HS-5 (cell line): ENCODE results near the gene ANXA9.

Experiments used
- DNase-seq: peaks from one replicate; pipeline ENCODE4 v3.0.0-alpha.2; 2012; ENCODE audit warnings: low read depth

ANXA9 gene

DNA sequence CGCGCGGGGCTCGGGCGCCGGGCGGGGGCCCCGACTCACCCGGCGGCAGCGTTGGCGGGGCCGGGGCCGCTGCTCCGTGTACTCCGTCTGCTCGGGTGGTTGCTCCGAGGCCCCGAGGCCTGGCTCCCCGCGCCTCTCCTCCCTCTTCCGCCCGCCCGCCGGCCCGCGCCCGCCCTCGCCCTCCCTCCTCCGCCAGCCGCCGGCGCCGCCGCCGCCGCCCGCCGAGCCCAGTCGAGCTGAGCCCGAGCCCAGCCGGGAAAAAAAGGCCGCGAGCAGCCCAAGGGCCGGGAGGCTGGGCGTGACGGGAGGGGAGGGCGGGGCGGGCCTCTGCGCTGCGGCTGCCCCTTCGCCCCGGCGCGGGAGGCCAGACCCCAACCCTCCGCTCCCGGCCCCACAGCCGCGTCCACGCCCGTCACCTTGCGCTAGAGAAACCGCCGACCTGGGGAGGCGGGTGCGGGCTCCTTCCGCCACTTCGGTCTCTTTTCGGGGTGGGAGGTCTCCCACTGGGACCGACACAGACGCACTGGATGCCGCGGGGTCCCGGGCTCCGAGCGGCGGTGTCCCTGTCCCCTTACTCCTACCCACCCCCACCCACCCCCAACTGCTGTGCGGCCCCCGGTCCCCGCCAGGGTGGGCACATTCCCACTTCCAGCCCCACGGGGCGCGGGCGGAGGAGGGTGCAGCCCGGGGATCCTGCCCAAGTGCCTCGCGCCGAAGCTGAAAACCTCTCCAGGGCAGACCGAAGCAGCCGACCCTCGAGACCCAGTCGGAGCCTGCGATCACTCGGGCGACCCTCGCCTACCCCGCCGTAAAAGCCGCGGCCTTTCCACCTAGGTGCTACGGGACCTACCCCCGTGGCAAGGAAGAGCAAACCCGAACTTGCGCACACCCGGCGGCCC, 7.3 kb upstream of the ANXA9 start, which contains the start of gene CERS2:
Gene CERS2, minus strand, starts transcription at position 256 of the 899 bp plus-strand sequence. CDS start 5,745 bp downstream, outside the sequence.
- no peak for DNase-seq

- no peak for DNase-seq
Measured at GRCh38 chr1:150976401-150976821, 5.7 kb upstream of the ANXA9 start.

GRCh38 chr1:150976879-150977694, 5.0 kb upstream of the ANXA9 start:
- no peak for DNase-seq

GRCh38 chr1:150979092-150980056, 2.7 kb upstream of the ANXA9 start:
- peak; percentile 78 for DNase-seq

GRCh38 chr1:150981177-150981804, 801 bp upstream of the ANXA9 start:
- no peak for DNase-seq

GRCh38 chr1:150985179-150985825, 3.2 kb downstream of the ANXA9 start:
- DNase-seq, result no peak

- no peak for DNase-seq
Measured at GRCh38 chr1:150987924-150988323, 5.8 kb downstream of the ANXA9 start.

DNA sequence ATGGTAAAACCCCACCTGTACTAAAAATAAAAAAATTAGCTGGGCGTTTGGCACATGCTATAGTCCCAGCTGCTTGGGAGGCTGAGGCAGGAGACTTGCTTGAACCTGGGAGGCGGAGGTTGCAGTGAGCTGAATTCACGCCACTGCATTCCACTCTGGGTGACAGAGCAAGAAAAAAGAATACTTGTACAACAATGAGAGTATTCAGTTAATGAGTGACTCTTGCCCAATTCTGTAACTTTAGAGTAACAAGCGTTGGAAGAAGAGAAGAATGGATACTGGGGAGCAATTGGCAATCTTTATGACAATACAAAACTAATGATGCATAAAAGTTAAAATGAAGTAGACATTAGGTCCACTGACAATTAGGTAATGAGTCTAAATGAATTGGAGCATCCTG, 10.5 kb downstream of the ANXA9 start:
- no peak for DNase-seq

DNA sequence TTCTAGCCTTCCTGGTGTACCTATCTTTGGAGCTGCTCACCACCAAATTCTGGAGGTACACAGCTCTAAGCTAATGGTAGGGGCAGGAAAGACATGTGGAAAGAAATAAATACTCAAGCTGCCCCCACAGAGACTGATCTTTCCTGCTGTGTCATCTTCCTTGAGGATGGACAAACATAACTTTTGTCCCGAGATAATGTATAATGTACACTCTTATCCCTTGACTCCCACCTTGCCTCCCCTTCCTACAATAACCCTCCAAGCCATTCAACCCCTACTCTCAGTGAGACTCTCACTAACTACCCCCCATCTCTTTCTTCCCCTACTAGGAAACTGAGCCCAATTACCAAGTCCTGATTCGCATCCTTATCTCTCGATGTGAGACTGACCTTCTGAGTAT, 12.2 kb downstream of the ANXA9 start:
- DNase-seq, result no peak

- no peak for DNase-seq
Measured at GRCh38 chr1:150995460-150995859, 13.4 kb downstream of the ANXA9 start.

DNA sequence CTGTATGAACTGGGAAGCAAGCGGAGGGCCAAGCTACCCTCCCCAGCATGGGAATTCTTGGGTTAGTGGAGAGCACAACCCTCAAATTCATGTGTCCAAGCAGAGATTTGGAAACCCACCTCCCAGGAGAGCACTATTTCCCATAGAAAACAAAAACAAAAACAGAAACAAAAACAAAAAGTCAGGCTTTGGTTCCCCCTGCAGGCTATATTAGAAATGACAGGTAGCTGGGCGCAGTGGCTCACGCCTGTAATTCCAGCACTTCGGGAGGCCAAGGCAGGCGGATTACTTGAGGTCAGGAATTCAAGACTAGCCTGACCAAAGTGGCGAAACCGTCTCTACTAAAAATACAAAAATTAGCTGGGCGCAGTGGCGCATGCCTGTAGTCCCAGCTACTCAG, 13.8 kb downstream of the ANXA9 start:
- DNase-seq, result no peak

GRCh38 chr1:150997126-150997872, 15.2 kb downstream of the ANXA9 start:
- DNase-seq, result no peak

DNA sequence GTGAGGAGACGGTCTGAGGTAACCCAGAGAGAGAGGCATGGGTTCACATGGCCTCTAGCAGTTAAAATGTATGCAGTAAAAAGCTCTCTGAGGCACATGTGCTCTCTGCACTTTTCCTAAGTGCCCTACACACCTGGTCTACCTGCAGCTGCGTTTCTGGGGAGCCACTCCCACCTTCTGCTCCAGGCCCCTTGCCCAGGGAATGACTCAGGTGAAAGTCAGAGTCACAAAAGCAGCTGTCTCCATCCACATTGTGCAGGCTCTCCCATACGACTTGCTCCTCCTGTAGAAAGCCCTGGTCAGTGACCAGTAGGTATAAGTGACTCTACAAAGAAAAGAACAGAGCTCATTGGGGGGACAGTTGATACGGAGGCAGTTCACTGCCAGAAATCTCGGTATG, 15.9 kb downstream of the ANXA9 start:
- no peak for DNase-seq

GRCh38 chr1:150999051-150999674, 17.1 kb downstream of the ANXA9 start:
- no peak for DNase-seq

DNA sequence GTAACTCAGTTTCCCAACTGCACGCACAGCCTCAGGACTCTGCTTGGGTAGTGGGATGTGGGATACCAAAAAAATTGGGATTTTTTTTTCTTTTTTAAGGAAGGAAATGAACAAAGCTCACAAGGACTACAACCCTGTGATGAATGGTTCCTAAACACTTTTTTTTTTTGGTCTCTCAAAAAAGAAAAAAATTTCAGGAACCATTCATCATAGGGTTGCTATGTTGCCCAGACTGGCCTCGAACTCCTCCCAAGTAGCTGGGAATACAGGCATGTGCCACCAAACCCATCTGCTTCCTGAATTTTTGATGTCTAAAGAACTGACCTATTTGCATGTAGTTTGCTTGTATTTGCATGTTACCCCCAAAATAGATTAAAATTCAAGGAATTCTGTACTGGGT, 17.8 kb downstream of the ANXA9 start:
- no peak for DNase-seq

- no peak for DNase-seq
Measured at GRCh38 chr1:151000408-151000807, 18.3 kb downstream of the ANXA9 start.

DNA sequence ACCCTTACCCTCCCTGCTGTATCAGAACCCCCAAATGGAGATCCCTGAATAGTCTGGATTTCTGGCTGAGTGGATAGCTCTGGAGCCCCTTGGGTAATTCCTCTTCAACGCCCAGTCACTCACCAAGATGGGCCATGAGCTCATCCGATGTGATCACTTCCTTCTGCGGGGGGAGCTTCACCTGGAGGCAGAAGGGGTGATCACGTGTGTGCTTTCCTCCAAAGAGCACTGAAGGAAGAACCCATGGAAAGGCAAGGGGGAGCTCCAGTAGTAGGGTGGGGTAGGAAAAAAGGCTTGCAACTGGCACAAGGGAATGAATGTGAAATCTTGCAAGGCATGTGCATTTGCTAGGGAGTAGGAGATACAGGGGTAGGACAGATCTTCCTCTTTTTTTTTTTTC, 19.5 kb downstream of the ANXA9 start:
- DNase-seq, result no peak

- no peak for DNase-seq
Measured at GRCh38 chr1:151002051-151002450, 20.0 kb downstream of the ANXA9 start.

DNA sequence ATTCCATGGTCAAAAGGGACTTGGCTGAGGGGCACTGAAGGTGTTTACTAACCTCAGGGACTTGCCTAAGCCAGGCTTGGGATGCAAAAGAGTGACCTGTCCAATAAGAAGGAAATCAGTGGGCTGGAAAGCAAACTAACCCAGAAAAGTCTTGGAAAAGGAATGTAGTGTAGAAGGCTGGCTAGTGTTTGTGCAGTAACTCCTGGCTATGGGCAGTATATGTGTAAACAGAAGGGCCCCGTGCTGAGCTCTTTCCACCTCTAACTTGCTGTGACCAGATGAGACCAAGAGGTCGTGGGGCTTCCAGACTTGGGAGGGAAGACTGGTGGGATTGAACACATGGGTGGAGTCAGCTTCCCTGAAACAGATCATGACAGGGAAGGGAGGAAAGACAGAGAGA, 20.5 kb downstream of the ANXA9 start:
- no peak for DNase-seq

GRCh38 chr1:151003180-151003579, 21.1 kb downstream of the ANXA9 start:
- no peak for DNase-seq
